Tibial nerve (tissue), 4 donors: ENCODE results near the gene PNPLA4. TPM values are rescaled to one million over a fixed set of nuclear protein-coding genes. Genes with fewer than 3 reads are reported as not detected.

Source experiments
- DNase-seq, 2 donors: peaks; one replicate each; pipeline ENCODE4 v3.0.0-alpha.2; 2019; ENCODE audit warnings: low spot score in 2 of 2
- H3K27ac ChIP-seq, 4 donors: fragments of 200-600 bp; sonication (generic) in 3 of 4; one replicate each; pipeline ENCODE4 v1.5.1; 2017 to 2019; ENCODE audit warnings: mild to moderate bottlenecking in 1 of 4
- H3K27me3 ChIP-seq, 2 donors: fragments of 200-600 bp; sonication (generic) in 1 of 2; one replicate each; pipeline versions ENCODE4 v1.5.1 to v1.6.0; 2017 to 2019
- H3K36me3 ChIP-seq, 3 donors: fragments of 200-600 bp; sonication (generic); one replicate each; pipeline ENCODE4 v1.5.1; 2018 to 2019
- H3K4me1 ChIP-seq, 4 donors: fragments of 200-600 bp; sonication (generic) in 3 of 4; one replicate each; pipeline ENCODE4 v1.5.1; 2017 to 2019
- H3K4me3 ChIP-seq, 4 donors: fragments of 200-600 bp; sonication (generic) in 3 of 4; one replicate each; pipeline ENCODE4 v1.5.1; 2017 to 2019; ENCODE audit warnings: mild to moderate bottlenecking in 1 of 4, moderate library complexity in 1 of 4
- H3K9me3 ChIP-seq, 4 donors: fragments of 200-600 bp; sonication (generic) in 3 of 4; one replicate each; pipeline ENCODE4 v1.5.1; 2017 to 2019
- CTCF ChIP-seq, 5 experiments: fragments of 200-600 bp in 3 of 5; fragments of 450-650 bp in 2 of 5; sonication (generic) in 3 of 5; IDR thresholded peaks; one replicate each; pipeline ENCODE4 v1.5.1; 2016 to 2019; ENCODE audit warnings: antibody characterized with exemption in 5 of 5, mild to moderate bottlenecking in 3 of 5, moderate library complexity in 2 of 5
- EP300 ChIP-seq, 2 donors: sonication (generic); formaldehyde crosslinking; IDR thresholded peaks; one replicate each; pipeline ENCODE4 v1.6.1; 2017; ENCODE audit warnings: antibody characterized with exemption in 2 of 2, mild to moderate bottlenecking in 1 of 2
- POLR2A ChIP-seq, 2 donors: fragments of 450-650 bp; IDR thresholded peaks; one replicate each; pipeline ENCODE4 v1.6.1; 2017; ENCODE audit warnings: antibody characterized with exemption in 2 of 2, mild to moderate bottlenecking in 2 of 2, moderate library complexity in 2 of 2
- WGBS, 2 donors: methylation state at CpG; one replicate each; pipeline ENCODE4 v1.1.5; 2018; 5-methylcytosine and 5-hydroxymethylcytosine counted together
- small RNA-seq: library from RNA; depleted of rRNA; stranded (forward); fragments of <200 nt; gene quantifications from one replicate; pipeline ENCODE3, GENCODE V24; 2016
- total RNA-seq, 4 donors: library from RNA; depleted of rRNA; stranded (reverse); fragments of >200 nt; gene quantifications; one replicate each; pipeline ENCODE4 v1.1.0, GENCODE V29; 2016

Gene PNPLA4
- total RNA-seq, 4 donors from 2014 or later: 6.6 to 13.0 (median 10.7) TPM

GRCh38 chrX:7889135-7889534 is 38.1 kb downstream of the PNPLA4 start:
- Histone ChIP-seq H3K36me3 (no peaks in the 10 kb centered on the region), H3K27me3 (no peaks in the 10 kb centered on the region), H3K9me3 (no peaks in the 10 kb centered on the region), H3K4me3 (no peak overlapping the region), H3K27ac (no peak overlapping the region), H3K4me1 (no peaks in the 10 kb centered on the region)
- DNase-seq: no peak
- TF ChIP-seq EP300 (IDR thresholded peaks at IDR 0.05) (no peak), POLR2A (IDR thresholded peaks at IDR 0.05) (no peak), CTCF (IDR thresholded peaks at IDR 0.05) (no peak)
- 66 to 68% methylated on average over 2 of the region's 2 CpGs for WGBS, 2 donors

DNA sequence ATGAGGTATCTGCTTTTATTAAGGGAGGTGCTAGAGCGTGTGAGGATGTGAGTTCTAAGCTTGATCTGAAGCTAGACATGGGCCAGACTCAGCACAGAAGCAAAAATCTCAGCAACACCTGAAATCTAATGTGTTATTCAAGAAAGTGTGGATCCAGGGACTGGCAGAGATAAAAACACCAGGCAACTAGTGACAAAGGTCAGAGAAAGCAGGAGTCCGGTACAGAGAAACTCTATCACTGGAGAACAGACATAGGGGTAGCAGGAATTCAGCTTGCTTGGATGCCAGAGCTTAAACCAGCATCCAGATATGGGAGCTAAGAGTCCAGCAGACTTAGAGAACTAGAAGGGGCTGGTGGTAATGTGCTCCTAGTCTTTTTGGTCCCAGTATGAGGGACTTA is 50.3 kb downstream of the PNPLA4 start:
- H3K27me3 ChIP-seq: no peaks in the 10 kb centered on the region
- no peaks in the 10 kb centered on the region for H3K9me3 ChIP-seq
- 89 to 93% methylated on average over 2 of the region's 2 CpGs for WGBS, 2 donors
- no peaks in the 10 kb centered on the region for H3K4me1 ChIP-seq
- no peak overlapping the region for H3K27ac ChIP-seq
- H3K36me3 ChIP-seq: no peaks in the 10 kb centered on the region
- DNase-seq: no peak
- TF ChIP-seq EP300 (IDR thresholded peaks at IDR 0.05): no peak
- TF ChIP-seq CTCF (IDR thresholded peaks at IDR 0.05): no peak
- no peak for TF ChIP-seq POLR2A (IDR thresholded peaks at IDR 0.05)
- no peak overlapping the region for H3K4me3 ChIP-seq

GRCh38 chrX:7872042-7872441 is 55.2 kb downstream of the PNPLA4 start:
- Histone ChIP-seq H3K36me3 (no peaks in the 10 kb centered on the region), H3K27me3 (no peaks in the 10 kb centered on the region), H3K4me3 (no peak overlapping the region), H3K27ac (no peak overlapping the region), H3K4me1 (no peaks in the 10 kb centered on the region), H3K9me3 (no peaks in the 10 kb centered on the region)
- 59 to 67% methylated on average over 4 of the region's 4 CpGs for WGBS, 2 donors
- TF ChIP-seq CTCF (IDR thresholded peaks at IDR 0.05) (no peak), EP300 (IDR thresholded peaks at IDR 0.05) (no peak), POLR2A (IDR thresholded peaks at IDR 0.05) (no peak)
- DNase-seq: no peak

- Histone ChIP-seq H3K4me3 (no peak overlapping the region), H3K9me3 (no peaks in the 10 kb centered on the region), H3K36me3 (no peaks in the 10 kb centered on the region), H3K4me1 (no peaks in the 10 kb centered on the region), H3K27ac (no peak overlapping the region), H3K27me3 (no peaks in the 10 kb centered on the region)
- WGBS, 2 donors: 14 to 31% methylated on average over 1 of the region's 1 CpG
- DNase-seq: no peak
- TF ChIP-seq CTCF (IDR thresholded peaks at IDR 0.05) (no peak), POLR2A (IDR thresholded peaks at IDR 0.05) (no peak), EP300 (IDR thresholded peaks at IDR 0.05) (no peak)
Observed at GRCh38 chrX:7852166-7852565, 75.0 kb downstream of the PNPLA4 start.

Small RNAs within 50 kb of the gene (small RNA-seq; reads per million reads assigned to genes)
- not detected for gene AC005296.1

Other genes with a start within 250 kb of the PNPLA4 start
- gene VCX, start 84.2 kb downstream of the PNPLA4 start, total RNA-seq: not detected
- not detected for gene VCX2, start 243.9 kb upstream of the PNPLA4 start, total RNA-seq